HepG2 (cell line): ENCODE results near the gene CD1B. TPM values are rescaled to one million over a fixed set of nuclear protein-coding genes. Genes with fewer than 3 reads are reported as not detected.

Source experiments
- ATAC-seq: fragments of 200-7000 bp; cut with Tn5 transposase; 3 replicates; pipeline ENCODE4 v1.9.1; 2020; ENCODE audit warnings: mild to moderate bottlenecking, moderate library complexity
- BruUV-seq: library from RNA; stranded (reverse); fragments of 400-500 nt; replicated peaks from 2 replicates; lab custom pipeline; 2021; lab: Mats Ljungman, UMichigan
- CTCF ChIA-PET: fragments of 300-600 bp; formaldehyde crosslinking; extraction: SDS; loops from one replicate; lab custom pipeline; 2021; ENCODE audit warnings: low total read pairs, inconsistent platforms, low intra/inter-chr PET ratio; lab: Yijun Ruan, JAX
- POLR2A ChIA-PET: fragments of 350-600 bp; sonication (Branson Sonifier 250); formaldehyde crosslinking; loops from one replicate; lab custom pipeline; 2020; ENCODE audit warnings: antibody characterized with exemption, inconsistent platforms; lab: Yijun Ruan, JAX
- DNase-seq: peaks from one replicate; pipeline ENCODE4 v3.0.0-alpha.2; 2015; ENCODE audit warnings: low spot score
- FAIRE-seq: peaks from 3 replicates; lab custom pipeline; 2011; peaks lifted over from hg19 to GRCh38; lab: Jason Lieb, UNC
- H2AFZ ChIP-seq: one replicate; pipeline ENCODE4 v1.6.1; 2011; ENCODE audit warnings: low read length, inconsistent platforms
- H3K27ac ChIP-seq: fragments of 300-600 bp; 3 replicates; pipeline ENCODE4 v1.8.0; 2011; ENCODE audit warnings: mixed run types, mild to moderate bottlenecking, mixed read lengths, low read length, inconsistent platforms; ENCODE audit not compliant: insufficient read depth; ENCODE audit errors: extremely low read length
- H3K27me3 ChIP-seq, 2 experiments: fragments of 200-600 bp in 1 of 2; 2 replicates in 1 of 2; 3 replicates in 1 of 2; pipeline versions ENCODE4 v1.6.0 to v1.8.0; 2011; ENCODE audit warnings: low read length in 2 of 2, mild to moderate bottlenecking in 2 of 2, moderate library complexity in 2 of 2, inconsistent platforms in 1 of 2; ENCODE audit not compliant: insufficient read depth in 2 of 2, control insufficient read depth in 1 of 2
- H3K36me3 ChIP-seq, 2 experiments: fragments of 200-600 bp in 1 of 2; replicated peaks in 1 of 2; 2 replicates in 1 of 2; 3 replicates in 1 of 2; pipeline versions ENCODE4 v1.5.1 to v1.8.0; 2011; ENCODE audit warnings: low read length in 2 of 2, inconsistent platforms in 1 of 2; ENCODE audit not compliant: insufficient read depth in 2 of 2, control insufficient read depth in 1 of 2
- H3K4me1 ChIP-seq: 2 replicates; pipeline ENCODE4 v1.5.1; 2012; ENCODE audit warnings: low read length, inconsistent platforms; ENCODE audit not compliant: insufficient read depth
- H3K4me2 ChIP-seq: 2 replicates; pipeline ENCODE4 v1.6.0; 2011; ENCODE audit warnings: low read depth, low read length, inconsistent platforms
- H3K4me3 ChIP-seq, 3 experiments: fragments of 200-600 bp in 1 of 3; sonication (generic), shearing (Covaris generic) in 1 of 3; replicated peaks in 1 of 3; 2 replicates each; pipeline ENCODE4 v1.5.1; 2011 to 2016; ENCODE audit warnings: low read length in 3 of 3, inconsistent platforms in 2 of 3, low read depth in 2 of 3, mild to moderate bottlenecking in 2 of 3, control low read depth in 1 of 3, mixed read lengths in 1 of 3; ENCODE audit not compliant: insufficient read depth in 1 of 3
- H3K79me2 ChIP-seq: one replicate; pipeline ENCODE4 v1.6.1; 2011; ENCODE audit warnings: low read length, inconsistent platforms; ENCODE audit not compliant: insufficient read depth
- H3K9ac ChIP-seq: 2 replicates; pipeline ENCODE4 v1.6.0; 2011; ENCODE audit warnings: mild to moderate bottlenecking, low read depth, low read length, inconsistent platforms; ENCODE audit not compliant: insufficient read depth
- H3K9me3 ChIP-seq: 2 replicates; pipeline ENCODE4 v1.5.1; 2012; ENCODE audit warnings: mild to moderate bottlenecking, low read length
- H4K20me1 ChIP-seq: 2 replicates; pipeline ENCODE4 v1.6.0; 2011; ENCODE audit warnings: inconsistent platforms, mild to moderate bottlenecking, low read length, moderate library complexity; ENCODE audit not compliant: insufficient read depth
- ELK4 ChIP-seq: sonication (generic); formaldehyde crosslinking; IDR thresholded peaks from 2 replicates; pipeline ENCODE4 v1.9.0; 2021; ENCODE audit warnings: missing genetic modification reagents, borderline replicate concordance
- KDM5A ChIP-seq: fragments of 200-600 bp; sonication (generic); IDR thresholded peaks from 2 replicates; pipeline ENCODE4 v1.7.0; 2018; ENCODE audit warnings: antibody characterized with exemption, mild to moderate bottlenecking, low read length, borderline replicate concordance
- MAX ChIP-seq: IDR thresholded peaks from 2 replicates; pipeline ENCODE4 v1.6.1; 2012; ENCODE audit warnings: inconsistent platforms
- MTF1 ChIP-seq: sonication (generic); formaldehyde crosslinking; IDR thresholded peaks from 2 replicates; pipeline ENCODE4 v1.5.0; 2020; ENCODE audit warnings: missing genetic modification reagents
- NR2F2 ChIP-seq: IDR thresholded peaks from 2 replicates; pipeline ENCODE4 v1.6.1; 2012; ENCODE audit warnings: low read depth, inconsistent platforms, borderline replicate concordance
- PLRG1 ChIP-seq: fragments of 450-650 bp; conservative IDR thresholded peaks from 2 replicates; pipeline ENCODE4 v1.6.1; 2016
- SNAI1 ChIP-seq: sonication (generic); formaldehyde crosslinking; IDR thresholded peaks from 2 replicates; pipeline ENCODE4 v1.5.0; 2020; ENCODE audit warnings: mild to moderate bottlenecking, missing genetic modification reagents, borderline replicate concordance
- ZIK1 ChIP-seq: sonication (generic); formaldehyde crosslinking; IDR thresholded peaks from 2 replicates; pipeline ENCODE4 v1.5.0; 2020; ENCODE audit warnings: mild to moderate bottlenecking, low read depth, missing genetic modification reagents, borderline replicate concordance
- ZNF260 ChIP-seq: sonication (generic); formaldehyde crosslinking; IDR thresholded peaks from 2 replicates; pipeline ENCODE4 v1.4.0; 2020; ENCODE audit warnings: missing genetic modification reagents, low read depth, mild to moderate bottlenecking, borderline replicate concordance
- ZNF317 ChIP-seq: sonication (generic); formaldehyde crosslinking; IDR thresholded peaks from 2 replicates; pipeline ENCODE4 v1.5.0; 2020; ENCODE audit warnings: mild to moderate bottlenecking, missing genetic modification reagents
- ZNF660 ChIP-seq: sonication (generic); formaldehyde crosslinking; IDR thresholded peaks from 2 replicates; pipeline ENCODE4 v1.5.1; 2020; ENCODE audit warnings: mild to moderate bottlenecking, low read depth, missing genetic modification reagents, borderline replicate concordance
- ZNF800 ChIP-seq: sonication (generic); formaldehyde crosslinking; IDR thresholded peaks from 2 replicates; pipeline ENCODE4 v1.4.0; 2020; ENCODE audit warnings: missing genetic modification reagents
- WGBS: methylation state at CpG from one replicate; pipeline ENCODE4 v1.1.6; 2017; ENCODE audit warnings: low lambda C conversion rate; 5-methylcytosine and 5-hydroxymethylcytosine counted together
- in situ Hi-C: cut with HindIII; loops from 2 replicates; pipeline ENCODE4 v1.10.0; 2017; ENCODE audit warnings: low pct_unique_long_range_greater_than_20kb; ENCODE audit not compliant: extremely low pct_ligation_motif_present
- intact Hi-C: fragments of 100-400 bp; cut with micrococcal nuclease; formaldehyde crosslinking; loops from one replicate; pipeline ENCODE4 v1.10.0; 2022; ENCODE audit not compliant: unreplicated experiment
- polyA plus RNA-seq, 8 experiments: library from polyadenylated mRNA; depleted of rRNA in 3 of 8; stranded (reverse) in 7 of 8; unstranded in 1 of 8; fragments of >200 nt; fragmentation: Illumina TruSeq in 4 of 8; extraction: Trizol in 4 of 8; gene quantifications; 2 replicates each; pipeline versions ENCODE4 v1.2.1 to v1.2.3, GENCODE V29; 2011 to 2016; ENCODE audit warnings: low read depth in 4 of 8, missing spikeins in 1 of 8, mixed read lengths in 1 of 8; ENCODE audit not compliant: insufficient read depth in 1 of 8
- total RNA-seq, 5 experiments: library from RNA; depleted of rRNA; stranded (reverse); fragments of >200 nt; fragmentation: Illumina TruSeq; extraction: Trizol; gene quantifications; 2 replicates each; pipeline ENCODE4 v1.2.3, GENCODE V29; 2016; ENCODE audit warnings: low read depth in 1 of 5
- TF ChIP-seq, protein P1 (sequence below), 2 experiments: sonication (generic) in 1 of 2; formaldehyde crosslinking in 1 of 2; IDR thresholded peaks; 2 replicates each; pipeline versions ENCODE4 v1.6.1 to v1.9.0; 2014 to 2022; ENCODE audit warnings: antibody characterized with exemption in 1 of 2, borderline replicate concordance in 1 of 2, inconsistent platforms in 1 of 2, low read depth in 1 of 2, missing genetic modification reagents in 1 of 2
- TF ChIP-seq, protein P2 (sequence below): sonication (generic); formaldehyde crosslinking; IDR thresholded peaks from 2 replicates; pipeline ENCODE4 v1.4.0; 2020; ENCODE audit warnings: missing genetic modification reagents

Gene CD1B
- total and polyA plus RNA-seq, 2 of the 13 experiments (the other 11 are each of a cell fraction or from before 2014, with no cell fraction given), result not detected

GRCh38 chr1:158331106-158331425 lies 265 bp downstream of the CD1B start:
- CTCF ChIA-PET, result no interaction called here
- no peak for ATAC-seq
- TF ChIP-seq ZNF800 (CRISPR knock-in tag) (no peak), MAX (no peak), PLRG1 (no peak), MTF1 (CRISPR knock-in tag) (no peak), ZIK1 (no peak), SNAI1 (CRISPR knock-in tag) (no peak), ZNF660 (CRISPR knock-in tag) (no peak), NR2F2 (no peak), ELK4 (no peak), ZNF260 (no peak), KDM5A (no peak), ZNF317 (no peak)
- TF ChIP-seq, protein P1, sequence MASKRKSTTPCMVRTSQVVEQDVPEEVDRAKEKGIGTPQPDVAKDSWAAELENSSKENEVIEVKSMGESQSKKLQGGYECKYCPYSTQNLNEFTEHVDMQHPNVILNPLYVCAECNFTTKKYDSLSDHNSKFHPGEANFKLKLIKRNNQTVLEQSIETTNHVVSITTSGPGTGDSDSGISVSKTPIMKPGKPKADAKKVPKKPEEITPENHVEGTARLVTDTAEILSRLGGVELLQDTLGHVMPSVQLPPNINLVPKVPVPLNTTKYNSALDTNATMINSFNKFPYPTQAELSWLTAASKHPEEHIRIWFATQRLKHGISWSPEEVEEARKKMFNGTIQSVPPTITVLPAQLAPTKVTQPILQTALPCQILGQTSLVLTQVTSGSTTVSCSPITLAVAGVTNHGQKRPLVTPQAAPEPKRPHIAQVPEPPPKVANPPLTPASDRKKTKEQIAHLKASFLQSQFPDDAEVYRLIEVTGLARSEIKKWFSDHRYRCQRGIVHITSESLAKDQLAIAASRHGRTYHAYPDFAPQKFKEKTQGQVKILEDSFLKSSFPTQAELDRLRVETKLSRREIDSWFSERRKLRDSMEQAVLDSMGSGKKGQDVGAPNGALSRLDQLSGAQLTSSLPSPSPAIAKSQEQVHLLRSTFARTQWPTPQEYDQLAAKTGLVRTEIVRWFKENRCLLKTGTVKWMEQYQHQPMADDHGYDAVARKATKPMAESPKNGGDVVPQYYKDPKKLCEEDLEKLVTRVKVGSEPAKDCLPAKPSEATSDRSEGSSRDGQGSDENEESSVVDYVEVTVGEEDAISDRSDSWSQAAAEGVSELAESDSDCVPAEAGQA (IDR thresholded peaks at IDR 0.05; ENCODE audit: low read depth), result no peak
- TF ChIP-seq, protein P1 (CRISPR knock-in tag; IDR thresholded peaks at IDR 0.05; ENCODE audit: borderline replicate concordance), result no peak
- TF ChIP-seq, protein P2, sequence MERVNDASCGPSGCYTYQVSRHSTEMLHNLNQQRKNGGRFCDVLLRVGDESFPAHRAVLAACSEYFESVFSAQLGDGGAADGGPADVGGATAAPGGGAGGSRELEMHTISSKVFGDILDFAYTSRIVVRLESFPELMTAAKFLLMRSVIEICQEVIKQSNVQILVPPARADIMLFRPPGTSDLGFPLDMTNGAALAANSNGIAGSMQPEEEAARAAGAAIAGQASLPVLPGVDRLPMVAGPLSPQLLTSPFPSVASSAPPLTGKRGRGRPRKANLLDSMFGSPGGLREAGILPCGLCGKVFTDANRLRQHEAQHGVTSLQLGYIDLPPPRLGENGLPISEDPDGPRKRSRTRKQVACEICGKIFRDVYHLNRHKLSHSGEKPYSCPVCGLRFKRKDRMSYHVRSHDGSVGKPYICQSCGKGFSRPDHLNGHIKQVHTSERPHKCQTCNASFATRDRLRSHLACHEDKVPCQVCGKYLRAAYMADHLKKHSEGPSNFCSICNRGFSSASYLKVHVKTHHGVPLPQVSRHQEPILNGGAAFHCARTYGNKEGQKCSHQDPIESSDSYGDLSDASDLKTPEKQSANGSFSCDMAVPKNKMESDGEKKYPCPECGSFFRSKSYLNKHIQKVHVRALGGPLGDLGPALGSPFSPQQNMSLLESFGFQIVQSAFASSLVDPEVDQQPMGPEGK (CRISPR knock-in tag), result no peak

More at GRCh38 chr1:158331106-158331425, 265 bp downstream of the CD1B start:
- DNase-seq, result no peak
- no peak overlapping the region for H2AFZ ChIP-seq
- WGBS, result 0% methylated on average over 1 of the region's 1 CpG
- in situ Hi-C loops (no loop called here), intact Hi-C loops (no loop called here)
- no peak overlapping the region for H3K4me3 ChIP-seq
- no peaks in the 10 kb centered on the region for H3K27me3 ChIP-seq
- H3K79me2 ChIP-seq, result no peaks in the 10 kb centered on the region
- no peak overlapping the region for H3K27ac ChIP-seq
- H4K20me1 ChIP-seq, result no peaks in the 10 kb centered on the region
- no peak for FAIRE-seq
- H3K36me3 ChIP-seq, result no peaks in the 10 kb centered on the region
- no peaks in the 10 kb centered on the region for H3K4me1 ChIP-seq
- H3K9ac ChIP-seq, result no peak overlapping the region
- BruUV-seq, result no TSS peak
- H3K4me2 ChIP-seq, result no peak overlapping the region
- POLR2A ChIA-PET, result no interaction called here
- peaks cover 2% of the 10 kb centered on the region for H3K9me3 ChIP-seq
